KMS-11 (cell line): ENCODE data around the gene DIS3L2.
"Not testable (repeated sequence)": the region's sequence is repeated elsewhere in the genome, so short reads cannot be mapped to it uniquely, and the experiment has no call there.

Experiments
- H2AFZ ChIP-seq: fragments of 200-600 bp; sonication (generic); 2 replicates; pipeline ENCODE4 v1.6.1; 2016; ENCODE audit warnings: antibody characterized with exemption, mixed run types, low read depth
- H3K27ac ChIP-seq: fragments of 200-600 bp; sonication (generic); 2 replicates; pipeline ENCODE4 v1.6.1; 2016; ENCODE audit warnings: mild to moderate bottlenecking, mixed run types
- H3K27me3 ChIP-seq: fragments of 200-600 bp; sonication (generic); 2 replicates; pipeline ENCODE4 v1.6.1; 2017; ENCODE audit warnings: mild to moderate bottlenecking, low read depth, mixed run types, moderate library complexity; ENCODE audit not compliant: insufficient read depth
- H3K36me3 ChIP-seq: fragments of 200-600 bp; sonication (generic); 2 replicates; pipeline ENCODE4 v1.6.1; 2017; ENCODE audit warnings: mild to moderate bottlenecking, mixed run types; ENCODE audit not compliant: insufficient read depth
- H3K4me1 ChIP-seq: fragments of 200-600 bp; sonication (generic); 2 replicates; pipeline ENCODE4 v1.6.1; 2016; ENCODE audit warnings: mild to moderate bottlenecking, low read depth, mixed run types; ENCODE audit not compliant: poor library complexity, severe bottlenecking
- H3K4me2 ChIP-seq: fragments of 200-600 bp; sonication (generic); 2 replicates; pipeline ENCODE4 v1.7.0; 2016; ENCODE audit warnings: mild to moderate bottlenecking, mixed run types
- H3K4me3 ChIP-seq: fragments of 200-600 bp; sonication (generic); IDR thresholded peaks from 2 replicates; pipeline ENCODE4 v1.6.1; 2017; ENCODE audit warnings: low read depth, low read length, mixed read lengths; ENCODE audit not compliant: insufficient read depth
- H3K79me2 ChIP-seq: fragments of 200-600 bp; sonication (generic); 2 replicates; pipeline ENCODE4 v1.6.1; 2016; ENCODE audit warnings: low read depth, mixed run types; ENCODE audit not compliant: insufficient read depth
- H3K9ac ChIP-seq: fragments of 200-600 bp; sonication (generic); 2 replicates; pipeline ENCODE4 v1.6.1; 2016; ENCODE audit warnings: mild to moderate bottlenecking, mixed run types
- H4K20me1 ChIP-seq: fragments of 200-600 bp; sonication (generic); 2 replicates; pipeline ENCODE4 v1.6.1; 2016; ENCODE audit warnings: mild to moderate bottlenecking, mixed run types; ENCODE audit not compliant: insufficient read depth
- CTCF ChIP-seq: fragments of 200-600 bp; sonication (generic); conservative IDR thresholded peaks from 2 replicates; pipeline ENCODE4 v1.6.1; 2017; ENCODE audit warnings: low read depth, mild to moderate bottlenecking, antibody characterized with exemption, low read length, moderate library complexity, mixed read lengths

DIS3L2 gene

GRCh38 chr2:232382331-232383225 is 421.1 kb downstream of the DIS3L2 start:
- Histone ChIP-seq H3K4me3 (no peak overlapping the region), H3K27ac (no peak overlapping the region), H3K36me3 (no peaks in the 10 kb centered on the region), H3K27me3 (peaks cover 2% of the 10 kb centered on the region; the same call in 1 of the 2 replicates), H4K20me1 (no peaks in the 10 kb centered on the region), H2AFZ (no peak overlapping the region), H3K79me2 (no peaks in the 10 kb centered on the region), H3K4me1 (no peaks in the 10 kb centered on the region), H3K9ac (no peak overlapping the region), H3K4me2 (no peak overlapping the region)
- no peak for TF ChIP-seq CTCF

GRCh38 chr2:232384466-232384865 is 423.0 kb downstream of the DIS3L2 start:
- no peaks in the 10 kb centered on the region for H3K36me3 ChIP-seq
- H3K27me3 ChIP-seq: peaks cover 2% of the 10 kb centered on the region; the same call in 1 of the 2 replicates

GRCh38 chr2:232385058-232385457 is 423.5 kb downstream of the DIS3L2 start:
- H2AFZ ChIP-seq, H3K27ac ChIP-seq, H3K27me3 ChIP-seq, H3K4me2 ChIP-seq, H3K4me1 ChIP-seq, H4K20me1 ChIP-seq, H3K79me2 ChIP-seq, H3K9ac ChIP-seq, H3K4me3 ChIP-seq, H3K36me3 ChIP-seq: not testable (repeated sequence)

More at GRCh38 chr2:232384466-232384865, 423.0 kb downstream of the DIS3L2 start:
- H3K27ac ChIP-seq: no peak overlapping the region
- no peak overlapping the region for H3K9ac ChIP-seq
- no peaks in the 10 kb centered on the region for H3K79me2 ChIP-seq
- H2AFZ ChIP-seq: no peak overlapping the region
- no peaks in the 10 kb centered on the region for H3K4me1 ChIP-seq
- no peaks in the 10 kb centered on the region for H4K20me1 ChIP-seq
- no peak overlapping the region for H3K4me2 ChIP-seq
- no peak for TF ChIP-seq CTCF
- no peak overlapping the region for H3K4me3 ChIP-seq

GRCh38 chr2:232385660-232386489 is 424.4 kb downstream of the DIS3L2 start:
- no peak overlapping the region for H3K27ac ChIP-seq
- no peaks in the 10 kb centered on the region for H3K4me1 ChIP-seq
- H3K4me3 ChIP-seq: no peak overlapping the region
- H3K27me3 ChIP-seq: peaks cover 2% of the 10 kb centered on the region; the same call in 1 of the 2 replicates
- H4K20me1 ChIP-seq: no peaks in the 10 kb centered on the region
- no peak for TF ChIP-seq CTCF
- H2AFZ ChIP-seq: no peak overlapping the region
- no peaks in the 10 kb centered on the region for H3K79me2 ChIP-seq
- H3K36me3 ChIP-seq: no peaks in the 10 kb centered on the region
- no peak overlapping the region for H3K9ac ChIP-seq
- no peak overlapping the region for H3K4me2 ChIP-seq

GRCh38 chr2:232386490-232386739 is 424.9 kb downstream of the DIS3L2 start:
- Histone ChIP-seq H4K20me1 (no peaks in the 10 kb centered on the region), H3K27me3 (peaks cover 2% of the 10 kb centered on the region; the same call in 1 of the 2 replicates), H3K4me1 (no peaks in the 10 kb centered on the region), H2AFZ (no peak overlapping the region), H3K27ac (no peak overlapping the region), H3K9ac (no peak overlapping the region), H3K4me3 (no peak overlapping the region), H3K4me2 (no peak overlapping the region), H3K36me3 (no peaks in the 10 kb centered on the region), H3K79me2 (no peaks in the 10 kb centered on the region)
- no peak for TF ChIP-seq CTCF
